Ovary (tissue), 9 donors: ENCODE results near the gene NSUN6. TPM values are rescaled to one million over a fixed set of nuclear protein-coding genes. Genes with fewer than 3 reads are reported as not detected.

ENCODE experiments used
- DNase-seq, 5 donors: peaks; one replicate each; pipeline ENCODE4 v3.0.0-alpha.2; 2019 to 2020
- H3K27ac ChIP-seq, 2 donors: fragments of 200-600 bp; one replicate each; pipeline versions ENCODE4 v1.5.1 to v1.8.0; 2019 to 2022
- H3K27me3 ChIP-seq: fragments of 200-600 bp; one replicate; pipeline ENCODE4 v1.8.0; 2022
- H3K36me3 ChIP-seq: fragments of 200-600 bp; sonication (generic); one replicate; pipeline ENCODE4 v1.5.1; 2019
- H3K4me1 ChIP-seq: one replicate; pipeline ENCODE4 v1.8.1; 2013; ENCODE audit warnings: mild to moderate bottlenecking, moderate library complexity; ENCODE audit not compliant: insufficient read depth
- H3K4me3 ChIP-seq: fragments of 200-600 bp; sonication (generic); one replicate; pipeline ENCODE4 v1.5.1; 2017
- H3K9me3 ChIP-seq, 2 donors: fragments of 200-600 bp in 1 of 2; sonication (generic) in 1 of 2; one replicate each; pipeline versions ENCODE4 v1.5.1 to v1.8.1; 2013 to 2019; ENCODE audit warnings: mild to moderate bottlenecking in 1 of 2, moderate library complexity in 1 of 2
- EP300 ChIP-seq: sonication (generic); formaldehyde crosslinking; IDR thresholded peaks from one replicate; pipeline ENCODE4 v1.6.1; 2017; ENCODE audit warnings: antibody characterized with exemption
- POLR2A ChIP-seq: fragments of 450-650 bp; IDR thresholded peaks from one replicate; pipeline ENCODE4 v1.6.1; 2017; ENCODE audit warnings: antibody characterized with exemption, mild to moderate bottlenecking, moderate library complexity
- WGBS, 3 donors: extraction: QIAGEN DNeasy Blood & Tissue Kit in 1 of 3; methylation state at CpG; one replicate each; pipeline versions ENCODE4 v1.1.5 to v1.1.7; 2013 to 2017; 5-methylcytosine and 5-hydroxymethylcytosine counted together
- intact Hi-C, 4 donors: fragments of 100-400 bp; cut with DNase I; formaldehyde crosslinking; loops; one replicate each; pipeline versions ENCODE4 v1.11.0 to v1.15.1; 2022 to 2023
- polyA plus RNA-seq, 2 donors: library from polyadenylated mRNA; stranded (reverse); fragments of 200-250 nt in 1 of 2; fragments of 350-450 nt in 1 of 2; fragmentation: Illumina TruSeq in 1 of 2; extraction: RNeasy Lipid Tissue Mini Kit (QIAGEN cat#74804) in 1 of 2; gene quantifications; one replicate each; pipeline ENCODE4 v1.2.3, GENCODE V29; 2013 to 2014
- total RNA-seq, 7 donors: library from RNA; depleted of rRNA in 2 of 7; stranded (reverse); fragments of >200 nt in 2 of 7; fragmentation: NEBNext Ultra II Directional in 3 of 7; extraction: Animal tissue kit (Norgen Biotek cat#: 25700) in 3 of 7; gene quantifications; one replicate each; pipeline versions ENCODE4 v1.1.0 to v1.2.4, GENCODE V29; 2016 to 2023
- TF ChIP-seq, protein P1 (sequence below), 3 donors: fragments of 450-650 bp in 2 of 3; fragments of 200-600 bp in 1 of 3; IDR thresholded peaks; one replicate each; pipeline versions ENCODE4 v1.5.1 to v1.8.0; 2016 to 2022; ENCODE audit warnings: antibody characterized with exemption in 3 of 3, mild to moderate bottlenecking in 1 of 3
- donor health status: DM: no; HTN: no; CAD: no; lungs with moderate emphysema.
- donor health status: DM: no; HTN: no; CAD: no.
- donor health status: Bipolar disorder and iron deficiency.
- donor health status: DM: yes; HTN: yes; CAD: no.
- donor health status: DM: no; HTN: no; CAD: no.
- donor health status: DM: yes; HTN: yes; CAD: no.

NSUN6 gene
- total and polyA plus RNA-seq, 9 donors = 8.9 to 19.5 (median 15.0) TPM

DNA sequence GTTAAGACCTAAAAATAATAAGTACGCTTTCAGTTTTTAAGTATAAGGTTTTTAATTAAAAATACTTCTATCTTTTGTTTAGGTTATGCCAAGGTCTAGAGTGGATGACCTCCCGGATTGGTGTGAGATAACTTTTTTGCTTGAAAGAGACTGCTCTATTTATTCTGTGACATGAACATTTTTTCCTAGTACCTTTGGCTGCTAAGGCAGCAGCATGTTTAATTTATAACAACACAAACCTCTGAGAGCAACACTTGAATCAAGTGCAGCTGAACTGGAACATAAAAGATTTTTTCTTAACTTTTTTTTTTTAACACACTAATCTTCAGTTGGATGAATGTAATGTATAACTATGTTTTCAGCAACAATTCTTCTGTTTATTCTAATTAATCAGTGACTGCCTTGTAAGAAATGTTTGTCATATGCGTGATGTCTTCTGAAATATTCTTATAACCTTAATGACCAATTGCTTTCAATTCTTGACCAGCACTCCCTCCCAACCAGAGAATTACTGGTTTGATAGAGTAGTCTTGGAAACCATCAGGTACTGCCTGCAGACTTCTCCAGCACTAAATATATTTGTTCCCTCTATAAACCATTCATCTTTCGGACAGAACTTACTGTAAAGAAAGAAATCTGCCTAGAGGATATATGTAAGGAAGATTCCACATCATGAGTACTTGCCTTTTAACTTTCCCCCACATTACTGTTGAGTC lies 23.9 kb upstream of the NSUN6 start:
- no peak overlapping the region for H3K4me3 ChIP-seq
- no peak overlapping the region for H3K27ac ChIP-seq
- no peaks in the 10 kb centered on the region for H3K27me3 ChIP-seq
- H3K4me1 ChIP-seq = no peaks in the 10 kb centered on the region
- intact Hi-C loops = no loop called here
- H3K36me3 ChIP-seq = no peaks in the 10 kb centered on the region
- no peak for DNase-seq
- 91 to 97% (median 92%) methylated on average over 4 of the region's 4 CpGs for WGBS, 3 donors
- no peaks in the 10 kb centered on the region for H3K9me3 ChIP-seq
- TF ChIP-seq, protein P1, sequence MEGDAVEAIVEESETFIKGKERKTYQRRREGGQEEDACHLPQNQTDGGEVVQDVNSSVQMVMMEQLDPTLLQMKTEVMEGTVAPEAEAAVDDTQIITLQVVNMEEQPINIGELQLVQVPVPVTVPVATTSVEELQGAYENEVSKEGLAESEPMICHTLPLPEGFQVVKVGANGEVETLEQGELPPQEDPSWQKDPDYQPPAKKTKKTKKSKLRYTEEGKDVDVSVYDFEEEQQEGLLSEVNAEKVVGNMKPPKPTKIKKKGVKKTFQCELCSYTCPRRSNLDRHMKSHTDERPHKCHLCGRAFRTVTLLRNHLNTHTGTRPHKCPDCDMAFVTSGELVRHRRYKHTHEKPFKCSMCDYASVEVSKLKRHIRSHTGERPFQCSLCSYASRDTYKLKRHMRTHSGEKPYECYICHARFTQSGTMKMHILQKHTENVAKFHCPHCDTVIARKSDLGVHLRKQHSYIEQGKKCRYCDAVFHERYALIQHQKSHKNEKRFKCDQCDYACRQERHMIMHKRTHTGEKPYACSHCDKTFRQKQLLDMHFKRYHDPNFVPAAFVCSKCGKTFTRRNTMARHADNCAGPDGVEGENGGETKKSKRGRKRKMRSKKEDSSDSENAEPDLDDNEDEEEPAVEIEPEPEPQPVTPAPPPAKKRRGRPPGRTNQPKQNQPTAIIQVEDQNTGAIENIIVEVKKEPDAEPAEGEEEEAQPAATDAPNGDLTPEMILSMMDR (IDR thresholded peaks at IDR 0.05) = no peak
- TF ChIP-seq EP300 (no peak), POLR2A (no peak)

GRCh38 chr10:18668026-18668425 lies 16.6 kb upstream of the NSUN6 start:
- H3K36me3 ChIP-seq = no peaks in the 10 kb centered on the region
- no peak overlapping the region for H3K27ac ChIP-seq
- H3K4me3 ChIP-seq = no peak overlapping the region
- DNase-seq = no peak
- no peaks in the 10 kb centered on the region for H3K27me3 ChIP-seq
- intact Hi-C loops = no loop called here
- H3K9me3 ChIP-seq = no peaks in the 10 kb centered on the region
- TF ChIP-seq EP300 = no peak
- TF ChIP-seq POLR2A = no peak
- 79 to 88% (median 83%) methylated on average over 2 of the region's 2 CpGs for WGBS, 3 donors
- H3K4me1 ChIP-seq = peaks cover 3% of the 10 kb centered on the region

DNA sequence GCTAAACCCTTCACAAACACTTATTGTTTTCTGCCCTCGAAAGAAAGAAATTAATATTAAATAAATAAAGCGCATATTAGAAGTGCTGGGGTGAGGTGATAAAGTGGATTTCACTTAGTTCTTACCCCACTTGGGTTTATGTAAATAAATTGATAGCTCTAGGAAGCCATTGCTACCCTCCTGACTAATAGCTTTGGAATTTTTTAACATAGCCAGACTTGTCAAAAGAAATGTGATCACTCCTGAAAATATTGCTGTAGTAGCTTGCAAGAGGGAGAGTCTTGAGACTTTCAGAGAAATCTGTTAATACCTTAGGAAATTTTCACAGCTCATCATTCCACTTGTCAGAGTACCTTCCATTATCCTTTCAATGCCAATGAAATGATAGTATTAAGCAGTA lies 15.4 kb upstream of the NSUN6 start:
- no peaks in the 10 kb centered on the region for H3K9me3 ChIP-seq
- H3K27me3 ChIP-seq = no peaks in the 10 kb centered on the region
- intact Hi-C loops = no loop called here
- TF ChIP-seq EP300 (no peak), POLR2A (no peak)
- TF ChIP-seq, protein P1 (IDR thresholded peaks at IDR 0.05) = no peak
- DNase-seq = no peak
- H3K4me3 ChIP-seq = no peak overlapping the region
- H3K36me3 ChIP-seq = no peaks in the 10 kb centered on the region
- H3K27ac ChIP-seq = no peak overlapping the region
- 81 to 87% (median 83%) methylated on average over 2 of the region's 2 CpGs for WGBS, 3 donors
- peaks cover 7% of the 10 kb centered on the region for H3K4me1 ChIP-seq

DNA sequence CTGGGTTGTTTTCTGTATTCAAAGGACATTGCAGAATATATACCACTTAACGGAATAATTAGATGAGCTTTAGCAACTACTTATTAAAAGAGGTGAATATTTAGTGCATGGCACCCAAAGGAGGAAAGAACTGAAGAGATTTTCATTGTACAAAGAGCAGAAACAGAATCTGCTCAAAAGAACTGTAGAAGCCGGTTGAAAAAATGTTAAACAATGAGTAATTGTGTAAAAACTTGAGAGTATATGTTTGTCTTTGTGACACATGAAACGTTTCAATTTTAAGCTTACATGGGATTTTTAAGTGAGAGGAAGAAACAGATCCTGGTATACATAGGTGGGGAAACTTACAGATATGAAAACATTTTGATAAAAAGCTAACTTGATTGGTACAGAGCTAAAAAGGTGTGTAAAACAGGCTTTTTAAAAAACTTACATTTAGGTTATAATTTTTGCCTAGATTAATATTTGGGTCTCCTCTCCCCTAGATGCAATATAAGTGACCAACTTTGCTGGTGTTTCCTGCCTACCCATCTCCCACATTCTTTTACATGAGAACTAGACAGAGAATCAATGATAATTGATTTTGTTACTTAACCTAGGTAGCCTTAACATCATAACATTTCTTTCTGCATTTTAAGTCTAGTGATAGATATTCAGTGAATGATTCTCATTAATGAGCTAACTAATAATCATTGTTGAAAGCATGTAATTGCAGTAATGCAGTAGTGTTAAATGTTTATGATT lies 14.6 kb upstream of the NSUN6 start:
- peaks cover 8% of the 10 kb centered on the region for H3K4me1 ChIP-seq

More for the DNA sequence above, 14.6 kb upstream of the NSUN6 start:
- Histone ChIP-seq H3K27me3 (no peaks in the 10 kb centered on the region), H3K36me3 (no peaks in the 10 kb centered on the region), H3K4me3 (no peak overlapping the region), H3K9me3 (no peaks in the 10 kb centered on the region), H3K27ac (no peak overlapping the region)
- 30 to 48% (median 33%) methylated on average over 3 of the region's 3 CpGs for WGBS, 3 donors
- TF ChIP-seq, protein P1 (IDR thresholded peaks at IDR 0.05) = no peak
- TF ChIP-seq POLR2A (no peak), EP300 (no peak)
- intact Hi-C loops = no loop called here
- no peak for DNase-seq
